Body of pancreas (tissue), 4 donors: ENCODE results near the gene DYNC2H1.
A peak's percentile ranks its signal among the peaks of the same experiment; 100 is the strongest.

Experiments
- CTCF ChIP-seq, 7 experiments: fragments of 450-650 bp in 4 of 7; fragments of 200-600 bp in 3 of 7; sonication (generic) in 3 of 7; IDR thresholded peaks; one replicate each; pipeline ENCODE4 v1.5.1; 2016 to 2019; ENCODE audit warnings: antibody characterized with exemption in 7 of 7
- POLR2A ChIP-seq, 3 donors: fragments of 450-650 bp; IDR thresholded peaks; one replicate each; pipeline ENCODE4 v1.6.1; 2016; ENCODE audit warnings: antibody characterized with exemption in 3 of 3, mild to moderate bottlenecking in 2 of 3

- peak; percentile 35 to 66 (median 62) for TF ChIP-seq CTCF (IDR thresholded peaks at IDR 0.05)
- TF ChIP-seq POLR2A (IDR thresholded peaks at IDR 0.05) = no peak
Measured at GRCh38 chr11:103326070-103326794, 217.0 kb downstream of the DYNC2H1 start.
